HEK293T (cell line): Measurements from ENCODE around the gene IFFO2.

ENCODE experiments used
- CTCF ChIA-PET: fragments of 350-600 bp; formaldehyde crosslinking; extraction: SDS; loops from one replicate; lab custom pipeline; 2021; ENCODE audit warnings: antibody characterized with exemption, inconsistent platforms; lab: Yijun Ruan, JAX
- POLR2A ChIA-PET: fragments of 350-600 bp; formaldehyde crosslinking; extraction: SDS; loops from one replicate; lab custom pipeline; 2020; ENCODE audit warnings: antibody characterized with exemption, inconsistent platforms; lab: Yijun Ruan, JAX
- DNase-seq: peaks from one replicate; pipeline ENCODE4 v3.0.0; 2012; ENCODE audit warnings: mixed read lengths; ENCODE audit errors: extremely low spot score
- ARNT ChIP-seq: fragments of 450-650 bp; IDR thresholded peaks from 2 replicates; pipeline ENCODE4 v1.6.1; 2017; ENCODE audit warnings: mild to moderate bottlenecking
- BHLHE40 ChIP-seq: fragments of 450-650 bp; IDR thresholded peaks from 2 replicates; pipeline ENCODE4 v1.6.1; 2016; ENCODE audit warnings: mild to moderate bottlenecking, moderate library complexity, borderline replicate concordance
- CTBP1 ChIP-seq: fragments of 450-650 bp; IDR thresholded peaks from 2 replicates; pipeline ENCODE4 v1.6.1; 2016; ENCODE audit warnings: borderline replicate concordance
- FOXA1 ChIP-seq: fragments of 450-650 bp; IDR thresholded peaks from 2 replicates; pipeline ENCODE4 v1.6.1; 2016; ENCODE audit warnings: mild to moderate bottlenecking
- FOXK2 ChIP-seq: fragments of 450-650 bp; IDR thresholded peaks from 2 replicates; pipeline ENCODE4 v1.6.1; 2016; ENCODE audit warnings: mild to moderate bottlenecking
- FOXM1 ChIP-seq: fragments of 450-650 bp; IDR thresholded peaks from 2 replicates; pipeline ENCODE4 v1.6.1; 2017; ENCODE audit warnings: mild to moderate bottlenecking, borderline replicate concordance
- HDGF ChIP-seq: fragments of 450-650 bp; IDR thresholded peaks from 2 replicates; pipeline ENCODE4 v1.6.1; 2017; ENCODE audit warnings: antibody characterized with exemption, borderline replicate concordance
- LEF1 ChIP-seq: fragments of 450-650 bp; IDR thresholded peaks from 2 replicates; pipeline ENCODE4 v1.6.1; 2017; ENCODE audit warnings: mild to moderate bottlenecking, borderline replicate concordance
- NFRKB ChIP-seq: fragments of 450-650 bp; IDR thresholded peaks from 2 replicates; pipeline ENCODE4 v1.6.1; 2016; ENCODE audit warnings: mild to moderate bottlenecking, moderate library complexity
- PKNOX1 ChIP-seq: fragments of 450-650 bp; IDR thresholded peaks from 2 replicates; pipeline ENCODE4 v1.6.1; 2016
- SP1 ChIP-seq: fragments of 450-650 bp; IDR thresholded peaks from 2 replicates; pipeline ENCODE4 v1.6.1; 2017
- SUZ12 ChIP-seq: fragments of 450-650 bp; IDR thresholded peaks from 2 replicates; pipeline ENCODE4 v1.6.1; 2016; ENCODE audit warnings: mild to moderate bottlenecking
- TARDBP ChIP-seq: fragments of 450-650 bp; IDR thresholded peaks from 2 replicates; pipeline ENCODE4 v1.6.1; 2016
- ZNF384 ChIP-seq: fragments of 450-650 bp; IDR thresholded peaks from 2 replicates; pipeline ENCODE4 v1.6.1; 2016

Gene IFFO2

GRCh38 chr1:18920931-18921330 lies 35.5 kb downstream of the IFFO2 start:
- ChIA-PET POLR2A (interaction anchor here (1.2 to 2.3 kb wide), 2 partner anchors 18 to 29 kb away, joined by 3 to 5 read pairs; no protein-coding TSS in a partner anchor), CTCF (interaction anchor here (0.7 to 1.4 kb wide), 2 partner anchors 14 to 36 kb away, joined by 3 to 4 read pairs; partner anchors contain the start of gene IFFO2)
- no peak for DNase-seq
- no peak for TF ChIP-seq FOXM1
- TF ChIP-seq LEF1 = no peak
- no peak for TF ChIP-seq NFRKB
- TF ChIP-seq FOXA1 = no peak
- TF ChIP-seq FOXK2 = no peak
- TF ChIP-seq SP1 = no peak
- no peak for TF ChIP-seq BHLHE40
- no peak for TF ChIP-seq SUZ12
- no peak for TF ChIP-seq ZNF384
- no peak for TF ChIP-seq PKNOX1
- TF ChIP-seq ARNT = no peak
- TF ChIP-seq CTBP1 = no peak
- TF ChIP-seq TARDBP = no peak

DNA sequence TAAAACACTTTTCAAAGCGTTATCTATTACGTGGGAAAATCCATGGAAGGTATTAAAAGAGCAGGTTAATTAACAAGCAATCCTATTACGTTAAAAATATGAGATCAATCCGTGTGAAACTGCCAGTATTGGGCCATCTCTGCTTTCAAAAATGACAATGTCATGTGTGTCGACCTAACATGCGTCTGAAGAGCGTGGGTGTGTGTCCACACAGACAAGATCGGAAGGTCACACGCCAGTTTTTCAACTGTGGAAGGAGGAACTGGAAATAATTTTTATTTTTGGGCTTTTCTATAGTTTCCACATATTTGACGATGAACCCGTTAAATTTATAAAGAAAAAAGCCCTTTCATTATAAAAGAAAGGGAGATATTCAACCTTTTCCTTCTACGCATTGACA lies 36.5 kb downstream of the IFFO2 start:
- CTCF ChIA-PET = interaction anchor here (1.4 kb wide), 1 partner anchor 13 kb away, joined by 4 read pairs; no protein-coding TSS in a partner anchor
- no peak for DNase-seq
- TF ChIP-seq LEF1 (no peak), SP1 (no peak), BHLHE40 (no peak), ZNF384 (no peak)
- POLR2A ChIA-PET = no interaction called here

DNA sequence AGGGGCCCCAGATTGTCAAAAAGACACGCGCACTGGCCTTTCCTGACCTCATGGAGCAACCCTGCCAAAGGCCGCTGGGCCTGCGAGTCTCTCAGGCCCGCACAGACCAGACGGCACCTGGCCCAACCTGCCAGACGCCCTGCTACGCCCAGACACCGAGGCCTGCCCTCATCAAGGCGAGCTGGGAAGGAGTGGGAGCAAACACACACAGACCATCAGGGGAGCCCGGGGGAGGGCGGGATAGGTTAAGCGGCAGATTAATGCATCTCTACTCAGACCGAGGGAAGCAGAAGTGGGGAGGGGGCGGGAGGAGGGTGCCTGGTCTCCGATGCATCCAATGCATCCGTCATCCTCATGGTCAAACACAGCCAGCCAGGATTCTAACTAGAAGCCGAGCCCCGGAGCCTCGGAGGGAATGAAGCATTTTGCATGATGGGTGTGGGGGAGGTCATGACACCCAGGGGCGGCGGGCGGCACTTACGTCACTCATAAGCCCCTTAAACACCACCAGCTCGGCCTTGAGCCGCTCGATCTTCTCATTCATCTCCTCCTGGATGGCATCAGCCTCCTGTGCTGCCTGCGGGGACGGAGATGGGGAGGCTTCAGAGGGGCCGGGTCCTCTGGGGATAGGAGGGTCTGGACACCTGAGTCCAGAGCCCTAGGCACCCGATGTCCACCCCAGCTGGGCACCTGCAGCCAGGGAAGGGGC lies 37.1 kb downstream of the IFFO2 start:
- DNase-seq = no peak
- ChIA-PET POLR2A (no interaction called here), CTCF (interaction anchor here (0.9 kb wide), 1 partner anchor 12 kb away, joined by 5 read pairs; no protein-coding TSS in a partner anchor)
- no peak for TF ChIP-seq CTBP1
- no peak for TF ChIP-seq LEF1
- no peak for TF ChIP-seq PKNOX1
- TF ChIP-seq SUZ12 = no peak
- no peak for TF ChIP-seq FOXM1

GRCh38 chr1:18918417-18918816 lies 38.1 kb downstream of the IFFO2 start:
- CTCF ChIA-PET = interaction anchor here (0.9 kb wide), 1 partner anchor 11 kb away, joined by 5 read pairs; no protein-coding TSS in a partner anchor
- POLR2A ChIA-PET = no interaction called here
- no peak for DNase-seq
- TF ChIP-seq CTBP1 (no peak), HDGF (no peak), SP1 (no peak), FOXK2 (no peak), ZNF384 (no peak), BHLHE40 (no peak), SUZ12 (no peak), TARDBP (no peak)

- DNase-seq = no peak
- ChIA-PET CTCF (no interaction called here), POLR2A (no interaction called here)
- TF ChIP-seq HDGF (no peak), NFRKB (no peak), ZNF384 (no peak), PKNOX1 (no peak)
These were observed 39.2 kb downstream of the IFFO2 start for GRCh38 chr1:18917071-18917799.

DNA sequence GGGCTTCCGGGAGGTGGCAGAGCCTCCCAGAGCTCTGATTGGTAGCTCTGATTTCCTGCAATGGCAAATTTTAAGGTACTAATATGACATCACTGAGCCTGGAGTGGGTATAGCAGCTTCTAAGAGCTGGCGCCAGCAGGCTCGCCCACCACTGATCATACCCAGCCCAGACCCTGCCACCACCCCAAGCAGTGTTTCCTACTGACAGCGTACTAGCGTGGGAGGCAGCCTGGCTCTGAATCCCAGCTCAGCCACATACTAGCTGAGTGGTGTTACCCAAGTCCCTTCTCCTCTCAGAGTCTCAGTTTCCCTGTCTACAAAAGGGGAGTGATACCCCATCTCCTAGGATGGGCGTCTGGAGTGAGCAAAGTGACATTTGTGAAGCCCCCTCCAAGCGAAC lies 41.1 kb downstream of the IFFO2 start:
- DNase-seq = no peak
- CTCF ChIA-PET = interaction anchor here (1.1 kb wide), 1 partner anchor 148 kb away, joined by 3 read pairs; no protein-coding TSS in a partner anchor

More for the DNA sequence above, 41.1 kb downstream of the IFFO2 start:
- POLR2A ChIA-PET = interaction anchor here (0.9 kb wide), 1 partner anchor 291 kb away, joined by 3 read pairs; no protein-coding TSS in a partner anchor
- no peak for TF ChIP-seq TARDBP
- no peak for TF ChIP-seq PKNOX1
